ENCODE results near the gene PPP1R3A.

The PPP1R3A gene

GRCh38 chr7:113892818-113893217 is 26.0 kb downstream of the PPP1R3A start:
- H3K4me1 ChIP-seq (ENCODE audit: control insufficient read depth in 1 of 2, insufficient read depth in 1 of 2, low read depth in 1 of 2, low read length in 1 of 2), result no peaks in the 10 kb centered on the region
- no peak overlapping the region for H3K4me3 ChIP-seq (ENCODE audit: low read depth in 1 of 2, low read length in 1 of 2)
- no peaks in the 10 kb centered on the region for H3K27me3 ChIP-seq
- TF ChIP-seq CTCF (IDR thresholded peaks at IDR 0.05), result no peak
- no peak overlapping the region for H3K27ac ChIP-seq
- H3K36me3 ChIP-seq, result no peaks in the 10 kb centered on the region
- H3K9me3 ChIP-seq, result no peaks in the 10 kb centered on the region

- Histone ChIP-seq H3K4me3 (ENCODE audit: low read depth in 1 of 2, low read length in 1 of 2) (no peak overlapping the region), H3K27ac (no peak overlapping the region), H3K36me3 (no peaks in the 10 kb centered on the region), H3K27me3 (no peaks in the 10 kb centered on the region), H3K4me1 (ENCODE audit: control insufficient read depth in 1 of 2, insufficient read depth in 1 of 2, low read depth in 1 of 2, low read length in 1 of 2) (no peaks in the 10 kb centered on the region), H3K9me3 (no peaks in the 10 kb centered on the region)
- no peak for TF ChIP-seq CTCF (IDR thresholded peaks at IDR 0.05)
Measured at GRCh38 chr7:113891828-113892227, 27.0 kb downstream of the PPP1R3A start.

- Histone ChIP-seq H3K4me1 (ENCODE audit: control insufficient read depth in 1 of 2, insufficient read depth in 1 of 2, low read depth in 1 of 2, low read length in 1 of 2) (no peaks in the 10 kb centered on the region), H3K27ac (no peak overlapping the region), H3K36me3 (no peaks in the 10 kb centered on the region), H3K4me3 (ENCODE audit: low read depth in 1 of 2, low read length in 1 of 2) (no peak overlapping the region), H3K9me3 (no peaks in the 10 kb centered on the region), H3K27me3 (no peaks in the 10 kb centered on the region)
- TF ChIP-seq CTCF (IDR thresholded peaks at IDR 0.05), result no peak
Measured at GRCh38 chr7:113891031-113891350, 27.8 kb downstream of the PPP1R3A start.

- H3K4me3 ChIP-seq (ENCODE audit: low read depth in 1 of 2, low read length in 1 of 2), result no peak overlapping the region
- no peaks in the 10 kb centered on the region for H3K9me3 ChIP-seq
- no peaks in the 10 kb centered on the region for H3K27me3 ChIP-seq
- H3K36me3 ChIP-seq, result no peaks in the 10 kb centered on the region
- TF ChIP-seq CTCF (IDR thresholded peaks at IDR 0.05), result no peak
- no peak overlapping the region for H3K27ac ChIP-seq
- no peaks in the 10 kb centered on the region for H3K4me1 ChIP-seq (ENCODE audit: control insufficient read depth in 1 of 2, insufficient read depth in 1 of 2, low read depth in 1 of 2, low read length in 1 of 2)
Measured at GRCh38 chr7:113890331-113891030, 28.3 kb downstream of the PPP1R3A start.

- Histone ChIP-seq H3K36me3 (no peaks in the 10 kb centered on the region), H3K4me1 (ENCODE audit: control insufficient read depth in 1 of 2, insufficient read depth in 1 of 2, low read depth in 1 of 2, low read length in 1 of 2) (no peaks in the 10 kb centered on the region), H3K27me3 (no peaks in the 10 kb centered on the region), H3K27ac (no peak overlapping the region), H3K4me3 (ENCODE audit: low read depth in 1 of 2, low read length in 1 of 2) (no peak overlapping the region), H3K9me3 (no peaks in the 10 kb centered on the region)
- no peak for TF ChIP-seq CTCF (IDR thresholded peaks at IDR 0.05)
Measured at GRCh38 chr7:113883096-113883495, 35.7 kb downstream of the PPP1R3A start.

GRCh38 chr7:113880559-113880958 is 38.2 kb downstream of the PPP1R3A start:
- no peaks in the 10 kb centered on the region for H3K9me3 ChIP-seq
- H3K36me3 ChIP-seq, result no peaks in the 10 kb centered on the region
- H3K4me1 ChIP-seq (ENCODE audit: control insufficient read depth in 1 of 2, insufficient read depth in 1 of 2, low read depth in 1 of 2, low read length in 1 of 2), result no peaks in the 10 kb centered on the region
- no peaks in the 10 kb centered on the region for H3K27me3 ChIP-seq
- TF ChIP-seq CTCF (IDR thresholded peaks at IDR 0.05), result no peak
- H3K4me3 ChIP-seq (ENCODE audit: low read depth in 1 of 2, low read length in 1 of 2), result no peak overlapping the region
- H3K27ac ChIP-seq, result no peak overlapping the region
